Caki2 (cell line): ENCODE measurements around the gene THADA. TPM values are rescaled to one million over a fixed set of nuclear protein-coding genes. Genes with fewer than 3 reads are reported as not detected.

Experiments used
- DNase-seq: peaks from one replicate; pipeline ENCODE4 v3.0.0-alpha.2; 2015; ENCODE audit warnings: low read depth
- in situ Hi-C: cut with HindIII; loops from 2 replicates; pipeline ENCODE4 v1.10.0; 2016; ENCODE audit warnings: low sequenced_read_pairs, low pct_unique_long_range_greater_than_20kb, mixed read lengths
- total RNA-seq: library from RNA; depleted of rRNA; stranded (reverse); fragments of >200 nt; shearing (Covaris generic); gene quantifications from 2 replicates; pipeline ENCODE4 v1.2.3, GENCODE V29; 2014; ENCODE audit warnings: low replicate concordance

Gene THADA
- total RNA-seq, 1 experiment from 2014 or later = 30.0 TPM

DNA sequence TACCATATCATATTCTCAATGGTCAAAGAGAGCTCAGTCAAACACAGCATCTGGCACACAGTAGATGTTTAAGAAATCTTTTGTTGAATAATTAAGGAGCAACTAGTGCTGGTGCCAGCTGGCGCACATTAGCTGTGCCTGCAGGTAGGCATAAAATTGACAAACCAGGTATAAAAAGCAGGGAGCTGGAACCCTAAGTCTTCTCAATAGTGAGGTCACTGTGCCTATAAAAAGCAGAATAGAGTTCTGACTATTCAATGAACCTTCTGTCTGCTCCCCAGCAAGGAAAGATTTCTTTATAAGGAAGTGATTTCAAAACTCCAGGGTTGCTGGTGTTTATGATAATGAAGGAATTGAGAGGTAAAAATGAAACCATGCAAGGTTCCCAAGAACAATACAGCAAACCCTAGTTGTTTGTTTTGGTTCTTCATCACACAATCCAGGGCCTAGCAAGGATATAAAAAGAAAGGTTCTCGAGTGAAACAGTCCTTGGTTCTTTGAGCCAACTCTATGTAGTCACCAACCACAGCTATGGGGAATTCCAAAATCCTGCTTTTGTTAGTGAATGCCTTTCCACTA lies 76.1 kb downstream of the THADA start:
- in situ Hi-C loops = no loop called here
- peak; percentile 82 for DNase-seq

DNA sequence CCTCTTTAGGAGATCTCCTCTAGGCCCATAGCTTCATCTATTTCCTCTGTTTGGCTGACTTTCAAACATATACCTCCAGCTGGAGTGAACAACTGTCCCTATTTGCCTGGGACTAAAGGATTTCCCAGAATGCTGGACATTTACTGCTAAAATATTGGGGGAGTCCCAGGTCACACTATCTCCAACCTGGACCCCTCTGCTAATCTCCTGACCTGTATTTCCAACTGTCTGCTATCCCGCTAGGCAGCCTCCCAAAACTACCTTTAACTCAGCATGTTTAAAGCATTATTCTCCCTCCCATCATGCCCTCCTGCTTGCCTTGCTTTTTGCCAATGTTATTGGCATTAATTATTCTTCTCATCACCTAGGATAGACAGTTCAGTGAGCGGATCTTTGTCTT lies 77.1 kb downstream of the THADA start:
- DNase-seq = no peak
- in situ Hi-C loops = no loop called here

GRCh38 chr2:43518181-43518580 lies 77.7 kb downstream of the THADA start:
- in situ Hi-C loops = no loop called here
- DNase-seq = no peak

GRCh38 chr2:43515807-43516497 lies 79.9 kb downstream of the THADA start:
- DNase-seq = no peak
- in situ Hi-C loops = no loop called here

DNA sequence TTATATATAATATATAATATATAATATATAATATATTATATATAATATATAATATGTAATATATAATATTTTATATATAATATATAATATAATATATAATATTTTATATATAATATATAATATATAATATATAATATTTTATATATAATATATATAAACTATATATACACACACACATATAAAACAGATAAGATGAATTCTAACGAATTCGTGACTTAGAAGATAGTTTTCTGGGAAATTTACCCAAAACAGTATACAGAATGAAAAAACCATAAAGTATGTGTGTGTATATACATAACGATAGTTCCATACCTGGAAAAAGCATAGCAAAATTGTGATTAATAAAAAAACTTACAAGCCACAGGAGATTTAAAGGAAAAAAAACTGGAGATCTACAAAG lies 80.6 kb downstream of the THADA start:
- in situ Hi-C loops = no loop called here
- no peak for DNase-seq

- in situ Hi-C loops = no loop called here
- DNase-seq = no peak
Observed at GRCh38 chr2:43513796-43514195, 82.0 kb downstream of the THADA start.

DNA sequence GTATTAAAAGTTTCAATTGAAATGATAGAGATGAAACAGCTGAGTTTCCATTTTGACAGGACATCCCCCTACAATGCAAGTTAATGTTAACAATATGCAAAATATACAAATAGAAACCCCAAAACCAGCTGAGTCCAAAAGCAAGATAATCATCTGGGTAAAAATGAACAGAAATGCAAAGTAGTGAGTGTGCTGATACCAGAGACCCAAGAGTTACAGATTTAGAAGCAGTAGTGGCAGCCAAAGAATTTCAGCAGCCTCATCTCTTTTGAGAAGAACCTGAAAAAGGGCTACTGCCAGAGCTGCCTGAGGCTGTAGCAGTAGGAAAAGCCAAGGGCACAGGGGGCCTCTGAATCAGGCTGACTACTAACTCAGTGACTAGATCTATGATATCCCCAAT lies 82.6 kb downstream of the THADA start:
- in situ Hi-C loops = no loop called here
- no peak for DNase-seq

DNA sequence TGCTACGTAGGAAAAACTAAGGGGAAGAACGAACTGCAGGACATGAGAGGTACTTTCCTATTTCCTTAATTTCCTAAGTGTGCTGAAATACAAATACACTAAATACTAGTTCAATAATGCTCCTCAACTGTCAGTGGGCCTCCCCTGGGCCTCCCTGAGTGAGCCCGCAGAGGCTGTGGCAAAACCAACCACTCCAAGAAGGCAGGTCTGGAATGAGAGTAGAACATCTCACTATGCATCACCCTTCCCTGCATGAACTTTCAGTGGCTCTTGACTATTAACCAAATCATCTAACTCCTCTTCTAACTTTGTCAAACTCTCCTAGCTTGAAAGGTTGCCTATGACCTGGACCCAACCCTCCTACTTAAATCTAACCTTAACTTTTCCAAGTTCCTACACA lies 84.6 kb downstream of the THADA start:
- in situ Hi-C loops = no loop called here
- DNase-seq = no peak

- in situ Hi-C loops = no loop called here
- no peak for DNase-seq
Observed at GRCh38 chr2:43509886-43510285, 86.0 kb downstream of the THADA start.

GRCh38 chr2:43508209-43508608 lies 87.6 kb downstream of the THADA start:
- in situ Hi-C loops = no loop called here
- no peak for DNase-seq

GRCh38 chr2:43507137-43507536 lies 88.7 kb downstream of the THADA start:
- in situ Hi-C loops = no loop called here
- no peak for DNase-seq

- in situ Hi-C loops = no loop called here
- no peak for DNase-seq
Observed at GRCh38 chr2:43495727-43496126, 100.1 kb downstream of the THADA start.

GRCh38 chr2:43493954-43494353 lies 101.9 kb downstream of the THADA start:
- in situ Hi-C loops = no loop called here
- DNase-seq = no peak

DNA sequence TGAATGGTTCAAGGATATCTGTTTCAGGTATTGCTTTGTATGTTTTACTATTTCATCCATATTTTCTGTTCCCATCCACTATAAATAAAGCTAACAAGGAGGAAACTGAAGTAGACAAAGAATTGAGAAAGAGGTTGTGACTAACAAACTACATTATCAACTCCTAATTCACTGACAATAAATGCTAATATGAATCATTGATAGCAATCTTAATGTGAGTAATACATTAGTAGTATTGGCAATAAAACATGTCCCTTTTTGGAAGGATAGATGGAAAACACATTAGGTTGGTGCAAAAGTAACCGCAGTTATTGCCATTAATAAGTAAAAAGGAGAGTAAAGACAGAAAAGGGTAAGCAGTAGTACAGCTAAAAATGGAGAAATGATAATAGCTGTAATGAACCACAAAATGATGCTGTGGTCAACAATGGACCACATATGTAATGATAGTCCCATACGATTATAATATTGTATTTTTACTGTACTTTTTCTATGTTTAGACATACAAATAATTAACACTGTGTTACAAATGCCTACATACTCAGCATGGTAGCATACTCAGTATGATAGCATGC lies 104.7 kb downstream of the THADA start:
- in situ Hi-C loops = no loop called here
- no peak for DNase-seq

GRCh38 chr2:43490252-43490786 lies 105.5 kb downstream of the THADA start:
- in situ Hi-C loops = no loop called here
- no peak for DNase-seq

DNA sequence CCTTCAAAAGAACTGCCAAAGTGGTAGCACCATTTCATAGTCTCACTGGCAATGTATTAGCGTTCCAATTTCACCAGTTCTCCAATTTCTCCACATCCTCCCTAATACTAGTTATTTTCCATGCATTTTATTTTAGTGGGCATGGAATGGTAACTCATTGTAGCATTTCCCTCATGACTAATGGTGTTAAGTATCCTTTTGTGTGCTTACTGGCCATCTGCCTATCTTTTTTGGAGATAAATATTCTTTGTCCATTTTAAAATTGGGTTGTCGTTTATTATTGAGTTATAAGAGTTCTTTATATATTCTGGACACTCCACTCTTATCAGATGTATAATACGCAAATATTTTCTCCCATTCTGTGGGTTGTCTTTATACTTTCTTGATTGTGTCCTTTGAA lies 107.1 kb downstream of the THADA start:
- DNase-seq = no peak
- in situ Hi-C loops = no loop called here

GRCh38 chr2:43486603-43487002 lies 109.2 kb downstream of the THADA start:
- in situ Hi-C loops = no loop called here
- no peak for DNase-seq

GRCh38 chr2:43484323-43484930 lies 111.4 kb downstream of the THADA start:
- peak; percentile 34 for DNase-seq
- in situ Hi-C loops = no loop called here

GRCh38 chr2:43482961-43483360 lies 112.9 kb downstream of the THADA start:
- in situ Hi-C loops = no loop called here
- DNase-seq = peak; percentile 63
